PC-3 (cell line): ENCODE measurements around the gene NFATC2. TPM values are rescaled to one million over a fixed set of nuclear protein-coding genes. Genes with fewer than 3 reads are reported as not detected.

Experiments
- ATAC-seq: fragments of 200-7000 bp; cut with Tn5 transposase; 2 replicates; pipeline ENCODE4 v1.9.1; 2020; ENCODE audit warnings: mild to moderate bottlenecking, moderate library complexity
- BruUV-seq: library from RNA; stranded (reverse); fragments of 400-500 nt; replicated peaks from 2 replicates; lab custom pipeline; 2021; lab: Mats Ljungman, UMichigan
- CTCF ChIA-PET: fragments of 300-600 bp; sonication (Branson Sonifier 250); formaldehyde crosslinking; loops from one replicate; lab custom pipeline; 2022; ENCODE audit warnings: antibody characterized with exemption; lab: Charles Lee
- POLR2A ChIA-PET: fragments of 300-600 bp; sonication (Branson Sonifier 250); formaldehyde crosslinking; loops from one replicate; lab custom pipeline; 2022; ENCODE audit warnings: antibody characterized with exemption; ENCODE audit not compliant: unreplicated experiment; lab: Charles Lee
- DNase-seq: peaks from one replicate; pipeline ENCODE4 v3.0.0-alpha.2; 2015
- H2AFZ ChIP-seq: fragments of 300-600 bp; sonication (generic); 2 replicates; pipeline ENCODE4 v1.6.0; 2016; ENCODE audit warnings: antibody characterized with exemption, low read length
- H3F3A ChIP-seq: fragments of 300-600 bp; sonication (generic); one replicate; pipeline ENCODE4 v1.6.0; 2017; ENCODE audit warnings: antibody characterized with exemption, low read length, control low read depth, mild to moderate bottlenecking; ENCODE audit not compliant: unreplicated experiment
- H3K27ac ChIP-seq: fragments of 300-600 bp; sonication (generic); 2 replicates; pipeline ENCODE4 v1.5.1; 2016; ENCODE audit warnings: mild to moderate bottlenecking, low read length
- H3K27me3 ChIP-seq: fragments of 300-600 bp; sonication (generic); 2 replicates; pipeline ENCODE4 v1.6.1; 2016; ENCODE audit warnings: low read length, mixed read lengths
- H3K36me3 ChIP-seq: fragments of 300-600 bp; sonication (generic); 2 replicates; pipeline ENCODE4 v1.6.1; 2016; ENCODE audit warnings: low read depth, mixed run types, low read length, mixed read lengths
- H3K4me1 ChIP-seq: fragments of 300-600 bp; sonication (generic); 2 replicates; pipeline ENCODE4 v1.5.1; 2016; ENCODE audit warnings: low read length; ENCODE audit not compliant: insufficient read depth
- H3K4me2 ChIP-seq: fragments of 300-600 bp; sonication (generic); 2 replicates; pipeline ENCODE4 v1.6.0; 2016; ENCODE audit warnings: low read length
- H3K4me3 ChIP-seq: fragments of 300-600 bp; sonication (generic); 2 replicates; pipeline ENCODE4 v1.5.1; 2016; ENCODE audit warnings: mild to moderate bottlenecking, low read length, mixed read lengths
- H3K79me2 ChIP-seq: fragments of 300-600 bp; sonication (generic); 2 replicates; pipeline ENCODE4 v1.6.1; 2017; ENCODE audit warnings: low read length, mixed read lengths
- H3K9ac ChIP-seq: fragments of 300-600 bp; sonication (generic); 2 replicates; pipeline ENCODE4 v1.6.0; 2016; ENCODE audit warnings: mild to moderate bottlenecking, low read length
- H3K9me2 ChIP-seq: fragments of 300-600 bp; sonication (generic); replicated peaks from 2 replicates; pipeline ENCODE4 v1.6.1; 2016; ENCODE audit warnings: mixed run types, low read length, mixed read lengths
- H3K9me3 ChIP-seq: fragments of 300-600 bp; sonication (generic); 2 replicates; pipeline ENCODE4 v1.6.1; 2016; ENCODE audit warnings: low read length, mixed read lengths
- H4K20me1 ChIP-seq: fragments of 300-600 bp; sonication (generic); 2 replicates; pipeline ENCODE4 v1.6.1; 2016; ENCODE audit warnings: low read length, mixed read lengths
- CTCF ChIP-seq: fragments of 300-600 bp; sonication (generic); conservative IDR thresholded peaks from 2 replicates; pipeline ENCODE4 v1.5.1; 2017; ENCODE audit warnings: antibody characterized with exemption, low read depth, mild to moderate bottlenecking, low read length
- EZH2 ChIP-seq: fragments of 300-600 bp; sonication (generic); IDR thresholded peaks from one replicate; pipeline ENCODE4 v1.6.1; 2017; ENCODE audit warnings: antibody characterized with exemption, mild to moderate bottlenecking, low read length; ENCODE audit not compliant: unreplicated experiment
- EZH2phosphoT487 ChIP-seq: fragments of 300-600 bp; sonication (generic); IDR thresholded peaks from 2 replicates; pipeline ENCODE4 v1.6.1; 2018; ENCODE audit warnings: mild to moderate bottlenecking, antibody characterized with exemption, low read length, borderline replicate concordance
- intact Hi-C: fragments of 100-400 bp; cut with micrococcal nuclease; formaldehyde crosslinking; loops from 2 replicates; pipeline ENCODE4 v1.9.0; 2023
- total RNA-seq: library from RNA; depleted of rRNA; stranded (reverse); fragments of >200 nt; gene quantifications from 2 replicates; pipeline ENCODE4 v1.2.3, GENCODE V29; 2014

NFATC2 gene
- total RNA-seq, 1 experiment from 2014 or later = 12.9 TPM

DNA sequence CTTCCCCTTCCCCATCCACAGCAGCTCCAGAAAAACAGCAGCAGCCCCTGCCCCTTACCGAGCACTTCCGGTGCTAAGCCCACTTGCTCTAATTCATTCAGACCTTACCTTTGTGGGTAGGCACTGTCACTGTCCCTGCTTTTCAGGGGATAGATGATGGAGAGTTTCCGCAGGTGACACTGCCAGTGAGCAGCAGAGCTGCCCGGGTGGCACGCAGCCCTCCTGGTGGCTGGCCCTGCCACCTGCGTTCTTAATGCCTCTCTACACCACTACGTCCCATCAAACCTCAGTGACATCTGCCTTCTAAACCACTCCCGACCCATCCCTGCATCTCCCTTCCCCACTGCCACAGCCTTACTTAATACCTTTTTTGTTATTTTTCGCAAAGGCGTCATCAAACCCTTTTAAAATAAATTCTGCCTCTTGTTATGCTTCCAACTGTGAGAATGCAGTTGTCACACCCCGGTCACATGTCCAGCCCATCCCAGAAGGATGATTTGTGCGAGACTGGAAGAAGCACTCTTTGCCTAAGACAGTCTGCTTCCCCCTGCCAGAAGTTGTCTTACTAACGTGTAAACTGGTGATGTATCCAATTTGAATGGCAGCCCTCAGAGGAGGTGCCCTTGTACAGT lies 89.7 kb downstream of the NFATC2 start:
- ChIA-PET CTCF (no interaction called here), POLR2A (no interaction called here)
- intact Hi-C loops = no loop called here
- no peak overlapping the region for H3K9ac ChIP-seq
- ATAC-seq = no peak
- no TSS peak for BruUV-seq
- H3K4me3 ChIP-seq = no peak overlapping the region
- peaks cover 7% of the 10 kb centered on the region; the same call in 1 of the 2 replicates for H3K36me3 ChIP-seq
- H3K79me2 ChIP-seq = no peaks in the 10 kb centered on the region
- H3K4me1 ChIP-seq = peaks cover 29% of the 10 kb centered on the region
- H3K4me2 ChIP-seq = no peak overlapping the region
- H3F3A ChIP-seq = peaks cover 9% of the 10 kb centered on the region
- DNase-seq = no peak
- TF ChIP-seq EZH2 (no peak), EZH2phosphoT487 (no peak), CTCF (no peak)
- no peaks in the 10 kb centered on the region for H3K9me2 ChIP-seq
- no peak overlapping the region for H2AFZ ChIP-seq
- H4K20me1 ChIP-seq = no peaks in the 10 kb centered on the region
- no peak overlapping the region for H3K27ac ChIP-seq
- H3K27me3 ChIP-seq = no peaks in the 10 kb centered on the region
- H3K9me3 ChIP-seq = no peaks in the 10 kb centered on the region

DNA sequence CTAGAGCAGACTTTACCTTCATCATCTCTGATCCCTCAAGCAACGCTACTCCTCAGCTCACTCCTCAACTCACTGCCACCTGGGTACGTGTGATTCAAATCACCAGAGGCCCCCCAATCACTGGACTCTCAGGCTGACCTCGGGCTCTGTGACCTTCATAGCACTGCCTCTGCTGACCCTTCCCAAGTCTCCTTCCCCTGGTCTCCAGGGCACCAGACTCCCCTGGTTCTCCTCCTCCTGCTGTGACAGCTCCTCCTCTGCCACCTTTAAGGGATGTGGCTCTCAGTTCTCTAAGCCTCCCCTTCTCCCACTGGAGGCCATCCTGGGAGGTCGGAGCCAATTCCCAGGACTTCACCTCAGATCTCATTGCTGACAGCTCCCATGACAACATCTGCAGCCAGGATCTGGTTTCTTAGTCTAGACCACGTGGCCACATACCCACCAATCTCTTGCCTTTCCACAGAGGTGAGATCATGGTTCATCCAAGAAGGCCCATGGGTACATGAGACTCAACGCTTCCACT lies 90.4 kb downstream of the NFATC2 start:
- no peaks in the 10 kb centered on the region for H3K9me3 ChIP-seq
- no peaks in the 10 kb centered on the region for H3K27me3 ChIP-seq
- TF ChIP-seq EZH2phosphoT487 (no peak), CTCF (no peak), EZH2 (no peak)
- H3K79me2 ChIP-seq = no peaks in the 10 kb centered on the region
- H3F3A ChIP-seq = peaks cover 9% of the 10 kb centered on the region
- POLR2A ChIA-PET = no interaction called here
- CTCF ChIA-PET = no interaction called here
- no TSS peak for BruUV-seq
- intact Hi-C loops = no loop called here
- no peaks in the 10 kb centered on the region for H3K9me2 ChIP-seq
- no peak for DNase-seq
- H3K9ac ChIP-seq = no peak overlapping the region
- ATAC-seq = no peak
- no peak overlapping the region for H3K27ac ChIP-seq
- H4K20me1 ChIP-seq = no peaks in the 10 kb centered on the region
- no peak overlapping the region for H3K4me3 ChIP-seq
- H2AFZ ChIP-seq = no peak overlapping the region
- H3K36me3 ChIP-seq = peaks cover 7% of the 10 kb centered on the region; the same call in 1 of the 2 replicates
- no peak overlapping the region for H3K4me2 ChIP-seq
- H3K4me1 ChIP-seq = peaks cover 29% of the 10 kb centered on the region

- H3K36me3 ChIP-seq = peaks cover 7% of the 10 kb centered on the region; the same call in 1 of the 2 replicates
- H3K9ac ChIP-seq = no peak overlapping the region
- no peak overlapping the region for H3K27ac ChIP-seq
- H3K79me2 ChIP-seq = no peaks in the 10 kb centered on the region
- H3K4me2 ChIP-seq = no peak overlapping the region
- no peak overlapping the region for H3K4me3 ChIP-seq
- peaks cover 5% of the 10 kb centered on the region for H3F3A ChIP-seq
- POLR2A ChIA-PET = no interaction called here
- DNase-seq = no peak
- CTCF ChIA-PET = no interaction called here
- no peak for ATAC-seq
- H3K9me2 ChIP-seq = no peaks in the 10 kb centered on the region
- intact Hi-C loops = no loop called here
- peaks cover 27% of the 10 kb centered on the region for H3K4me1 ChIP-seq
- BruUV-seq = no TSS peak
- H4K20me1 ChIP-seq = no peaks in the 10 kb centered on the region
- no peak for TF ChIP-seq EZH2
- no peak for TF ChIP-seq CTCF
- no peak for TF ChIP-seq EZH2phosphoT487
- no peaks in the 10 kb centered on the region for H3K27me3 ChIP-seq
- H3K9me3 ChIP-seq = no peaks in the 10 kb centered on the region
- H2AFZ ChIP-seq = no peak overlapping the region
Measured at GRCh38 chr20:51451484-51451883, 91.0 kb downstream of the NFATC2 start.
